HepG2 (cell line): ENCODE measurements around the gene JCAD. TPM values are rescaled to one million over a fixed set of nuclear protein-coding genes. Genes with fewer than 3 reads are reported as not detected.

ENCODE experiments used
- ARID2 ChIP-seq: sonication (generic); formaldehyde crosslinking; IDR thresholded peaks from 2 replicates; pipeline ENCODE4 v1.8.1; 2022; ENCODE audit warnings: mild to moderate bottlenecking, missing genetic modification reagents, borderline replicate concordance
- FOXA3 ChIP-seq: IDR thresholded peaks from 2 replicates; pipeline ENCODE4 v1.6.1; 2016; ENCODE audit warnings: missing genetic modification reagents, missing compliant biosample characterization
- FOXJ3 ChIP-seq: sonication (generic); formaldehyde crosslinking; IDR thresholded peaks from 2 replicates; pipeline ENCODE4 v1.4.0; 2020; ENCODE audit warnings: missing genetic modification reagents, mild to moderate bottlenecking, borderline replicate concordance
- FOXO1 ChIP-seq: sonication (generic); formaldehyde crosslinking; IDR thresholded peaks from 2 replicates; pipeline ENCODE4 v1.4.0; 2020; ENCODE audit warnings: missing genetic modification reagents
- FOXP1 ChIP-seq, 2 experiments: fragments of 450-650 bp in 1 of 2; IDR thresholded peaks; 2 replicates each; pipeline ENCODE4 v1.6.1; 2017 to 2018; ENCODE audit warnings: antibody characterized with exemption in 1 of 2
- GRHL1 ChIP-seq: sonication (generic); formaldehyde crosslinking; conservative IDR thresholded peaks from 2 replicates; pipeline ENCODE4 v1.8.0; 2022; ENCODE audit warnings: missing genetic modification reagents
- HMG20A ChIP-seq: IDR thresholded peaks from 2 replicates; pipeline ENCODE4 v1.6.1; 2016; ENCODE audit warnings: borderline replicate concordance
- HNF4A ChIP-seq: sonication (generic); formaldehyde crosslinking; IDR thresholded peaks from 2 replicates; pipeline ENCODE4 v1.4.0; 2020; ENCODE audit warnings: missing genetic modification reagents
- HNF4G ChIP-seq, 2 experiments: sonication (generic) in 1 of 2; formaldehyde crosslinking in 1 of 2; IDR thresholded peaks; 2 replicates each; pipeline versions ENCODE4 v1.4.0 to v1.6.1; 2011 to 2020; ENCODE audit warnings: borderline replicate concordance in 2 of 2, low read depth in 2 of 2, mild to moderate bottlenecking in 2 of 2, low read length in 1 of 2, missing genetic modification reagents in 1 of 2, moderate library complexity in 1 of 2
- MXD4 ChIP-seq: IDR thresholded peaks from 2 replicates; pipeline ENCODE4 v1.6.1; 2016; ENCODE audit warnings: mild to moderate bottlenecking, missing biosample characterization, missing genetic modification reagents
- NFE2L2 ChIP-seq: fragments of 150-350 bp; IDR thresholded peaks from 2 replicates; pipeline ENCODE4 v1.6.1; 2014; ENCODE audit warnings: low read length
- NR2F6 ChIP-seq, 2 experiments: IDR thresholded peaks; 2 replicates each; pipeline ENCODE4 v1.6.1; 2016; ENCODE audit warnings: antibody characterized with exemption in 1 of 2, mild to moderate bottlenecking in 1 of 2
- RXRB ChIP-seq: IDR thresholded peaks from 2 replicates; pipeline ENCODE4 v1.6.1; 2016; ENCODE audit warnings: borderline replicate concordance, missing genetic modification reagents, missing compliant biosample characterization
- SIX1 ChIP-seq: sonication (generic); formaldehyde crosslinking; IDR thresholded peaks from 2 replicates; pipeline ENCODE4 v1.4.0; 2020; ENCODE audit warnings: missing genetic modification reagents, borderline replicate concordance
- SOX13 ChIP-seq, 3 experiments: fragments of 450-650 bp in 1 of 3; sonication (generic) in 1 of 3; formaldehyde crosslinking in 1 of 3; IDR thresholded peaks in 2 of 3; conservative IDR thresholded peaks in 1 of 3; 2 replicates each; pipeline versions ENCODE4 v1.5.0 to v1.6.1; 2016 to 2020; ENCODE audit warnings: antibody characterized with exemption in 1 of 3, mild to moderate bottlenecking in 1 of 3, missing compliant biosample characterization in 1 of 3, missing genetic modification reagents in 1 of 3, moderate library complexity in 1 of 3
- TBX2 ChIP-seq: sonication (generic); formaldehyde crosslinking; IDR thresholded peaks from 2 replicates; pipeline ENCODE4 v1.5.0; 2020; ENCODE audit warnings: missing genetic modification reagents, mild to moderate bottlenecking, borderline replicate concordance
- TSC22D2 ChIP-seq: sonication (generic); formaldehyde crosslinking; IDR thresholded peaks from 2 replicates; pipeline ENCODE4 v1.5.1; 2020; ENCODE audit warnings: missing genetic modification reagents, mild to moderate bottlenecking, borderline replicate concordance
- ZBTB25 ChIP-seq: IDR thresholded peaks from 2 replicates; pipeline ENCODE4 v1.6.1; 2018; ENCODE audit warnings: missing genetic modification reagents
- ZFP62 ChIP-seq: sonication (generic); formaldehyde crosslinking; IDR thresholded peaks from 2 replicates; pipeline ENCODE4 v1.4.0; 2020; ENCODE audit warnings: missing genetic modification reagents
- ZFYVE20 ChIP-seq: sonication (generic); formaldehyde crosslinking; IDR thresholded peaks from 2 replicates; pipeline ENCODE4 v1.8.0; 2023; ENCODE audit warnings: low read depth, mild to moderate bottlenecking, moderate library complexity, missing genetic modification reagents, borderline replicate concordance
- ZNF224 ChIP-seq: sonication (generic); formaldehyde crosslinking; IDR thresholded peaks from 2 replicates; pipeline ENCODE4 v1.5.0; 2020; ENCODE audit warnings: mild to moderate bottlenecking, missing genetic modification reagents
- ZNF350 ChIP-seq: sonication (generic); formaldehyde crosslinking; IDR thresholded peaks from 2 replicates; pipeline ENCODE4 v1.4.0; 2020; ENCODE audit warnings: mild to moderate bottlenecking, low read depth, missing genetic modification reagents, borderline replicate concordance
- ZNF781 ChIP-seq: sonication (generic); formaldehyde crosslinking; IDR thresholded peaks from 2 replicates; pipeline ENCODE4 v1.5.1; 2020; ENCODE audit warnings: borderline replicate concordance, mild to moderate bottlenecking, missing genetic modification reagents; ENCODE audit errors: not compliant biosample characterization
- ZNF800 ChIP-seq: sonication (generic); formaldehyde crosslinking; IDR thresholded peaks from 2 replicates; pipeline ENCODE4 v1.4.0; 2020; ENCODE audit warnings: missing genetic modification reagents
- polyA plus RNA-seq, 8 experiments: library from polyadenylated mRNA; depleted of rRNA in 3 of 8; stranded (reverse) in 7 of 8; unstranded in 1 of 8; fragments of >200 nt; fragmentation: Illumina TruSeq in 4 of 8; extraction: Trizol in 4 of 8; gene quantifications; 2 replicates each; pipeline versions ENCODE4 v1.2.1 to v1.2.3, GENCODE V29; 2011 to 2016; ENCODE audit warnings: low read depth in 4 of 8, missing spikeins in 1 of 8, mixed read lengths in 1 of 8; ENCODE audit not compliant: insufficient read depth in 1 of 8
- total RNA-seq, 5 experiments: library from RNA; depleted of rRNA; stranded (reverse); fragments of >200 nt; fragmentation: Illumina TruSeq; extraction: Trizol; gene quantifications; 2 replicates each; pipeline ENCODE4 v1.2.3, GENCODE V29; 2016; ENCODE audit warnings: low read depth in 1 of 5

Gene JCAD
- total and polyA plus RNA-seq, 2 of the 13 experiments (the other 11 are each of a cell fraction or from before 2014, with no cell fraction given), result 0.04 to 0.08 TPM

GRCh38 chr10:30000802-30001571, 58.4 kb downstream of the JCAD start (continued):
- TF ChIP-seq ZNF350 (CRISPR knock-in tag), result no peak
- no peak for TF ChIP-seq FOXP1 (IDR thresholded peaks at IDR 0.05)
- peak; percentile 24; the same call in 1 of the 2 replicates for TF ChIP-seq FOXP1 (CRISPR knock-in tag; IDR thresholded peaks at IDR 0.05)
- TF ChIP-seq ZNF781 (CRISPR knock-in tag), result no peak
- TF ChIP-seq ZFYVE20 (CRISPR knock-in tag), result no peak
- peak; percentile 48 for TF ChIP-seq NR2F6 (IDR thresholded peaks at IDR 0.05)
- peak; percentile 43; the same call in 1 of the 2 replicates for TF ChIP-seq NR2F6 (CRISPR knock-in tag; IDR thresholded peaks at IDR 0.05)
- no peak for TF ChIP-seq NFE2L2
- TF ChIP-seq HMG20A (CRISPR knock-in tag), result 0 out of 2 replicates have a peak, but pooled peaks have one; percentile 26
- no peak for TF ChIP-seq SIX1 (CRISPR knock-in tag)
- 0 out of 2 replicates have a peak, but pooled peaks have one; percentile 41 for TF ChIP-seq FOXO1 (CRISPR knock-in tag)
- TF ChIP-seq TBX2 (CRISPR knock-in tag), result peak; percentile 15; the same call in 1 of the 2 replicates
- peak; percentile 25; the same call in 1 of the 2 replicates for TF ChIP-seq FOXJ3 (CRISPR knock-in tag)
- TF ChIP-seq ZNF800 (CRISPR knock-in tag), result no peak
- no peak for TF ChIP-seq GRHL1 (CRISPR knock-in tag)
- TF ChIP-seq HNF4A (CRISPR knock-in tag), result peak; percentile 70
- TF ChIP-seq ZFP62 (CRISPR knock-in tag), result no peak
- no peak for TF ChIP-seq SOX13 (IDR thresholded peaks at IDR 0.05)
- TF ChIP-seq SOX13 (CRISPR knock-in tag; conservative IDR thresholded peaks at IDR 0.05 in 1 of 2, IDR thresholded peaks at IDR 0.05 in 1 of 2), result peak in 1 of 2 experiments; percentile 47; a peak in 1 of 4 replicates
- TF ChIP-seq TSC22D2, result no peak
- no peak for TF ChIP-seq ZBTB25 (CRISPR knock-in tag)
- TF ChIP-seq RXRB (CRISPR knock-in tag), result peak; percentile 60; the same call in 1 of the 2 replicates
- TF ChIP-seq FOXA3 (CRISPR knock-in tag), result peak; percentile 57
- 0 out of 2 replicates have a peak, but pooled peaks have one; percentile 34 for TF ChIP-seq HNF4G (IDR thresholded peaks at IDR 0.05; ENCODE audit: borderline replicate concordance, low read depth, low read length)
- no peak for TF ChIP-seq HNF4G (CRISPR knock-in tag; IDR thresholded peaks at IDR 0.05; ENCODE audit: borderline replicate concordance, low read depth)
- no peak for TF ChIP-seq ZNF224 (CRISPR knock-in tag)
- no peak for TF ChIP-seq ARID2 (CRISPR knock-in tag)
- no peak for TF ChIP-seq MXD4 (CRISPR knock-in tag)
